Measurements from ENCODE around the gene ALPK3.

ALPK3 gene

GRCh38 chr15:84914351-84914750 is 97.2 kb downstream of the ALPK3 start:
- Histone ChIP-seq H3K4me3 (ENCODE audit: low read length) (no peak overlapping the region), H3K9me2 (replicated peaks; ENCODE audit: control insufficient read depth, low read length) (no peaks in the 10 kb centered on the region), H3K27ac (ENCODE audit: low read depth, low read length) (no peak overlapping the region), H3K4me2 (ENCODE audit: low read length) (no peak overlapping the region), H3K4me1 (ENCODE audit: control insufficient read depth, low read length) (peaks cover 11% of the 10 kb centered on the region), H3K36me3 (ENCODE audit: control insufficient read depth, low read length) (no peaks in the 10 kb centered on the region), H3K27me3 (ENCODE audit: control insufficient read depth, low read length) (peaks cover 10% of the 10 kb centered on the region), H4K20me1 (ENCODE audit: control insufficient read depth, insufficient read depth, low read depth, low read length) (no peaks in the 10 kb centered on the region), H3F3A (ENCODE audit: control insufficient read depth, insufficient read depth) (no peaks in the 10 kb centered on the region), H3K79me2 (ENCODE audit: control insufficient read depth, low read length) (no peaks in the 10 kb centered on the region), H3K9me3 (ENCODE audit: control insufficient read depth, insufficient read depth, low read length) (no peaks in the 10 kb centered on the region)
- TF ChIP-seq EZH2phosphoT487 (IDR thresholded peaks at IDR 0.05; ENCODE audit: borderline replicate concordance, low read length): no peak
- TF ChIP-seq, protein P1, sequence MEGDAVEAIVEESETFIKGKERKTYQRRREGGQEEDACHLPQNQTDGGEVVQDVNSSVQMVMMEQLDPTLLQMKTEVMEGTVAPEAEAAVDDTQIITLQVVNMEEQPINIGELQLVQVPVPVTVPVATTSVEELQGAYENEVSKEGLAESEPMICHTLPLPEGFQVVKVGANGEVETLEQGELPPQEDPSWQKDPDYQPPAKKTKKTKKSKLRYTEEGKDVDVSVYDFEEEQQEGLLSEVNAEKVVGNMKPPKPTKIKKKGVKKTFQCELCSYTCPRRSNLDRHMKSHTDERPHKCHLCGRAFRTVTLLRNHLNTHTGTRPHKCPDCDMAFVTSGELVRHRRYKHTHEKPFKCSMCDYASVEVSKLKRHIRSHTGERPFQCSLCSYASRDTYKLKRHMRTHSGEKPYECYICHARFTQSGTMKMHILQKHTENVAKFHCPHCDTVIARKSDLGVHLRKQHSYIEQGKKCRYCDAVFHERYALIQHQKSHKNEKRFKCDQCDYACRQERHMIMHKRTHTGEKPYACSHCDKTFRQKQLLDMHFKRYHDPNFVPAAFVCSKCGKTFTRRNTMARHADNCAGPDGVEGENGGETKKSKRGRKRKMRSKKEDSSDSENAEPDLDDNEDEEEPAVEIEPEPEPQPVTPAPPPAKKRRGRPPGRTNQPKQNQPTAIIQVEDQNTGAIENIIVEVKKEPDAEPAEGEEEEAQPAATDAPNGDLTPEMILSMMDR (IDR thresholded peaks at IDR 0.05; ENCODE audit: low read depth, low read length, poor library complexity, severe bottlenecking): no peak

- Histone ChIP-seq H3K4me3 (ENCODE audit: low read length) (peak overlapping the region; percentile 20; the same call in 1 of the 2 replicates), H3K79me2 (ENCODE audit: control insufficient read depth, low read length) (no peaks in the 10 kb centered on the region), H3K4me2 (ENCODE audit: low read length) (peak overlapping the region; percentile 25), H4K20me1 (ENCODE audit: control insufficient read depth, insufficient read depth, low read depth, low read length) (no peaks in the 10 kb centered on the region), H3K9me2 (replicated peaks; ENCODE audit: control insufficient read depth, low read length) (no peaks in the 10 kb centered on the region), H3K9me3 (ENCODE audit: control insufficient read depth, insufficient read depth, low read length) (no peaks in the 10 kb centered on the region), H3K27me3 (ENCODE audit: control insufficient read depth, low read length) (peaks cover 11% of the 10 kb centered on the region), H3K4me1 (ENCODE audit: control insufficient read depth, low read length) (peaks cover 11% of the 10 kb centered on the region), H3F3A (ENCODE audit: control insufficient read depth, insufficient read depth) (no peaks in the 10 kb centered on the region), H3K27ac (ENCODE audit: low read depth, low read length) (no peak overlapping the region), H3K36me3 (ENCODE audit: control insufficient read depth, low read length) (no peaks in the 10 kb centered on the region)
- no peak for TF ChIP-seq EZH2phosphoT487 (IDR thresholded peaks at IDR 0.05; ENCODE audit: borderline replicate concordance, low read length)
- TF ChIP-seq, protein P1 (IDR thresholded peaks at IDR 0.05; ENCODE audit: low read depth, low read length, poor library complexity, severe bottlenecking): no peak
Measured at GRCh38 chr15:84914909-84915605, 97.9 kb downstream of the ALPK3 start.

DNA sequence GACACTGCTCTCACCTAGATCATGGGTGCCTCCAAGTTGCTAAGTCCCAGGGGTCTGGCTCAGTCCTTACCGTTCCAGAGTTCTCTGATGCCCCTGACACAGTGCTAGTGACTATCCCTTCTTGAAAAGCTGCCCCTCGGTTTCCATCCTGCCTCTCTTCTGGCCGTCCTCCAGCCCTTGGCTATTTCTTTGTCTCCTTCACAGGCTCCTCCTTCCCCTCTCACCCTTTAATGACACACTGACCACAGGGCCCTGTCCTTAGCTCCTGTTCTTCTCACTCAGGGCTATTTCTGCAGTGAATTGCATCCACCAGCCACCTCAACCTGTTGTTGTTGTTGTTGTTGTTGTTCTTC is 98.4 kb downstream of the ALPK3 start:
- H3F3A ChIP-seq (ENCODE audit: control insufficient read depth, insufficient read depth): no peaks in the 10 kb centered on the region
- H3K9me3 ChIP-seq (ENCODE audit: control insufficient read depth, insufficient read depth, low read length): no peaks in the 10 kb centered on the region
- H3K4me2 ChIP-seq (ENCODE audit: low read length): no peak overlapping the region

More for the DNA sequence above, 98.4 kb downstream of the ALPK3 start:
- no peak for TF ChIP-seq EZH2phosphoT487 (IDR thresholded peaks at IDR 0.05; ENCODE audit: borderline replicate concordance, low read length)
- TF ChIP-seq, protein P1 (IDR thresholded peaks at IDR 0.05; ENCODE audit: low read depth, low read length, poor library complexity, severe bottlenecking): no peak
- Histone ChIP-seq H3K4me3 (ENCODE audit: low read length) (no peak overlapping the region), H3K27ac (ENCODE audit: low read depth, low read length) (no peak overlapping the region), H3K4me1 (ENCODE audit: control insufficient read depth, low read length) (peaks cover 11% of the 10 kb centered on the region), H3K9me2 (replicated peaks; ENCODE audit: control insufficient read depth, low read length) (no peaks in the 10 kb centered on the region), H3K27me3 (ENCODE audit: control insufficient read depth, low read length) (peaks cover 11% of the 10 kb centered on the region), H4K20me1 (ENCODE audit: control insufficient read depth, insufficient read depth, low read depth, low read length) (no peaks in the 10 kb centered on the region), H3K36me3 (ENCODE audit: control insufficient read depth, low read length) (no peaks in the 10 kb centered on the region), H3K79me2 (ENCODE audit: control insufficient read depth, low read length) (no peaks in the 10 kb centered on the region)
